Right lobe of liver (tissue), 6 donors: ENCODE results near the gene LHFPL2. TPM values are rescaled to one million over a fixed set of nuclear protein-coding genes. Genes with fewer than 3 reads are reported as not detected.

ENCODE experiments used
- ATAC-seq, 4 donors: fragments of 200-7000 bp; cut with Tn5 transposase; one replicate each; pipeline ENCODE4 v1.9.1; 2020; ENCODE audit warnings: mild to moderate bottlenecking in 4 of 4, moderate library complexity in 4 of 4
- DNase-seq, 3 donors: peaks; one replicate each; pipeline ENCODE4 v3.0.0-alpha.2; 2020
- H3K27ac ChIP-seq, 3 donors: fragments of 200-600 bp; one replicate each; pipeline ENCODE4 v1.8.0; 2022
- H3K27me3 ChIP-seq, 2 donors: fragments of 200-600 bp; one replicate each; pipeline ENCODE4 v1.8.0; 2022
- H3K36me3 ChIP-seq, 4 donors: fragments of 200-600 bp; sonication (generic) in 1 of 4; one replicate each; pipeline versions ENCODE4 v1.5.1 to v1.8.0; 2017 to 2022; ENCODE audit warnings: control low read depth in 1 of 4
- H3K4me1 ChIP-seq, 4 donors: fragments of 200-600 bp; sonication (generic) in 1 of 4; one replicate each; pipeline versions ENCODE4 v1.5.1 to v1.8.0; 2017 to 2022; ENCODE audit warnings: control low read depth in 1 of 4
- H3K4me3 ChIP-seq, 3 donors: fragments of 200-600 bp; one replicate each; pipeline ENCODE4 v1.8.0; 2022
- H3K9me3 ChIP-seq, 4 donors: fragments of 200-600 bp; sonication (generic) in 1 of 4; one replicate each; pipeline versions ENCODE4 v1.5.1 to v1.8.0; 2017 to 2022; ENCODE audit warnings: control low read depth in 1 of 4
- POLR2A ChIP-seq: fragments of 450-650 bp; IDR thresholded peaks from one replicate; pipeline ENCODE4 v1.6.1; 2017; ENCODE audit warnings: antibody characterized with exemption, mild to moderate bottlenecking
- WGBS: methylation state at CpG from one replicate; pipeline ENCODE4 v1.1.6; 2018; ENCODE audit warnings: low coverage, low lambda C conversion rate; ENCODE audit not compliant: insufficient coverage; ENCODE audit errors: missing lambda C conversion rate; 5-methylcytosine and 5-hydroxymethylcytosine counted together
- intact Hi-C, 2 donors: fragments of 100-400 bp; cut with DNase I; formaldehyde crosslinking; loops; one replicate each; pipeline versions ENCODE4 v1.11.2 to v1.14.1; 2022
- total RNA-seq, 6 experiments: library from RNA; depleted of rRNA in 2 of 6; stranded (reverse); fragments of >200 nt in 2 of 6; fragmentation: NEBNext Ultra II Directional in 3 of 6; extraction: Animal tissue kit (Norgen Biotek cat#: 25700) in 3 of 6; gene quantifications; one replicate each; pipeline versions ENCODE4 v1.1.0 to v1.2.4, GENCODE V29; 2016 to 2023
- TF ChIP-seq, protein P1 (sequence below), 4 donors: fragments of 200-600 bp in 3 of 4; fragments of 450-650 bp in 1 of 4; IDR thresholded peaks; one replicate each; pipeline versions ENCODE4 v1.5.1 to v1.8.0; 2016 to 2022; ENCODE audit warnings: antibody characterized with exemption in 4 of 4, mild to moderate bottlenecking in 2 of 4
- donor health status: DM: no; HTN: yes; CAD: no.
- donor health status: DM: no; HTN: no; CAD: no.
- donor health status: DM: no; HTN: no; CAD: no.
- donor health status: DM: no; HTN: yes; CAD: no.
- donor health status: DM: no; HTN: yes; CAD: no.

The LHFPL2 gene
- total RNA-seq, 6 experiments from 2014 or later, result 2.6 to 11.8 (median 4.3) TPM

DNA sequence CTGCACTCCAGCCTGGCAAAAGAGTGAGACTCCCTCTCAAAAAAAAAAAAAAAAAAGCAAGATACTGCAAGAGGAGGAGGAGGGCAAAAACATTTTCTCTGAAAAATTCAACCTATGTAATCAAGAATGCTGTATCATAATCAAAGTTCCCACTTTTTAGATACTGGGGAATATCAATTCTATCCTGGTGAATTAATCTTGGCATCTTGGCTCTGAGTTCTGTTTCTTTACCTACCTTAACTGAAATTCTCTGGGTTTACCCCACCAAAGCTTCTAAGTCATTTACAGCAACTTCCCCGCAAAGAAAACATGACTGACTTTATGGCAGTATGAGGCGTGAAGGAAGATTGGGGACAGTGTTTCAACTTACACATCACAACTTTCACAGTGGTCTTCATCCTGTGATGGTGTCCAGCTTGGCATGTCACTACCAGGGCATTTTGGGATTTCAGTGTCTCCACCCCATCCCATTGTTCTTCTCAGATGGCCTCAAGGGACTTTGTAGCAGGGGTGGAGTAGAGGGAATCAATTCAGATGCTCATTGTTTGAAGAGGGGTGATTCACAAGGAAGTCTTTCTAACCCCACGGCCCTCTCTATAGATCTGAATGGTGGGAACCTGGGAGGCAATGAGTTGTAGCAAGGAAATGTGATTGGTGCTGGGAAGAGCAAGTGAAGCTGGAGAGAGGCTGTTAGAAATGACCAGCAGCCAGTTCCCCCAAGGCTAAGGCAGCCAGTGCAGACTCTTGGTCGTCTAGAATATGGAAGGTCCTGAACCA lies 157.7 kb downstream of the LHFPL2 start:
- no peak for DNase-seq
- H3K36me3 ChIP-seq, result no peaks in the 10 kb centered on the region
- H3K4me3 ChIP-seq, result no peak overlapping the region
- no peak for ATAC-seq
- H3K9me3 ChIP-seq, result no peaks in the 10 kb centered on the region
- H3K27ac ChIP-seq, result no peak overlapping the region
- intact Hi-C loops, result no loop called here
- 86% methylated on average over 3 of the region's 4 CpGs for WGBS
- H3K27me3 ChIP-seq, result no peaks in the 10 kb centered on the region
- TF ChIP-seq, protein P1, sequence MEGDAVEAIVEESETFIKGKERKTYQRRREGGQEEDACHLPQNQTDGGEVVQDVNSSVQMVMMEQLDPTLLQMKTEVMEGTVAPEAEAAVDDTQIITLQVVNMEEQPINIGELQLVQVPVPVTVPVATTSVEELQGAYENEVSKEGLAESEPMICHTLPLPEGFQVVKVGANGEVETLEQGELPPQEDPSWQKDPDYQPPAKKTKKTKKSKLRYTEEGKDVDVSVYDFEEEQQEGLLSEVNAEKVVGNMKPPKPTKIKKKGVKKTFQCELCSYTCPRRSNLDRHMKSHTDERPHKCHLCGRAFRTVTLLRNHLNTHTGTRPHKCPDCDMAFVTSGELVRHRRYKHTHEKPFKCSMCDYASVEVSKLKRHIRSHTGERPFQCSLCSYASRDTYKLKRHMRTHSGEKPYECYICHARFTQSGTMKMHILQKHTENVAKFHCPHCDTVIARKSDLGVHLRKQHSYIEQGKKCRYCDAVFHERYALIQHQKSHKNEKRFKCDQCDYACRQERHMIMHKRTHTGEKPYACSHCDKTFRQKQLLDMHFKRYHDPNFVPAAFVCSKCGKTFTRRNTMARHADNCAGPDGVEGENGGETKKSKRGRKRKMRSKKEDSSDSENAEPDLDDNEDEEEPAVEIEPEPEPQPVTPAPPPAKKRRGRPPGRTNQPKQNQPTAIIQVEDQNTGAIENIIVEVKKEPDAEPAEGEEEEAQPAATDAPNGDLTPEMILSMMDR (IDR thresholded peaks at IDR 0.05), result no peak
- no peak for TF ChIP-seq POLR2A
- H3K4me1 ChIP-seq, result peaks cover 0 to 7% (median 0%) of the 10 kb centered on the region in 4 donors

DNA sequence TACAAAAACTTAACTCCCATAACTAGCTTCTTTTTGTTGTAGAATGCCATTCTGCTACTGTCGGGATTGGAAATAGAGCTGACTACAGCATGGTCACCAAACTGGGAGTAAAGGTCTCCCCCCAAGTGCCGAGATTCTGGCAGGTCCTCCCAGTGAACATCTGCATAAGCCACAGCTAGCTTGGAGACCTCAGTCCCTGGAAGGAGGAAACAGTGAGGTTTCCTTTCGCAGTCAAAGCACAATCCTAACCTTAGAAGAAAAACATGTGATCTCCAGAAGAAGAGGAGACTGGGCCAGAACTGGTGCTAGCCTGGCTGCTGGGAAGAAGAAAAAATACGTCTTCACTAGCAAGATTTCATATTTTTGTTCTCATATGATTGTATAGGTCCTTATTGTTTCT lies 160.7 kb downstream of the LHFPL2 start:
- DNase-seq, result no peak
- 73% methylated on average over 4 of the region's 4 CpGs for WGBS
- H3K9me3 ChIP-seq, result no peaks in the 10 kb centered on the region
- no peak for TF ChIP-seq POLR2A
- no peak for ATAC-seq
- H3K27ac ChIP-seq, result no peak overlapping the region
- H3K4me1 ChIP-seq, result peaks cover 0 to 7% (median 0%) of the 10 kb centered on the region in 4 donors
- H3K27me3 ChIP-seq, result no peaks in the 10 kb centered on the region
- intact Hi-C loops, result no loop called here
- no peak overlapping the region for H3K4me3 ChIP-seq
- H3K36me3 ChIP-seq, result no peaks in the 10 kb centered on the region

DNA sequence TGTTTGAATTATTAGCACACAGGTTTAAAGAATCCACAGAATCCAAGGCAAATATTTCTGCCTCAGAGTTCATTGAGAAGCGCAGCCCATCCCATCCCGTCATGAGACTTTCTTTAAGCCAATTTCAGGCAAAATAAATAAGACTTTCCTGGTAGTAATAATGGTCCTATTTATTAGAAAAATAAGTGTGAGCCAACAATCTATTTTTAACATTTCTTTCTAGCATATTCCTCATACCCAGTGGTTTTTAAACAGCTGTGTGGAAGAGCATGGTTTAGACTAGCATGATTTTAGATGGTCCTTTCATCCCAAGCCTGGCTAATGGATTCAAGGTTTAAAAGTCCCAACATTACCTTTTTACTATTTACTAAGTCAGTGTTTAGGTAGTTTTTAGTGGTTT lies 162.4 kb downstream of the LHFPL2 start:
- Histone ChIP-seq H3K4me3 (no peak overlapping the region), H3K9me3 (no peaks in the 10 kb centered on the region), H3K4me1 (peaks cover 0 to 7% (median 0%) of the 10 kb centered on the region in 4 donors), H3K36me3 (no peaks in the 10 kb centered on the region), H3K27me3 (no peaks in the 10 kb centered on the region), H3K27ac (no peak overlapping the region)
- no peak for ATAC-seq
- WGBS, result 86% methylated on average over 2 of the region's 2 CpGs
- DNase-seq, result no peak
- TF ChIP-seq POLR2A, result no peak
- intact Hi-C loops, result no loop called here

DNA sequence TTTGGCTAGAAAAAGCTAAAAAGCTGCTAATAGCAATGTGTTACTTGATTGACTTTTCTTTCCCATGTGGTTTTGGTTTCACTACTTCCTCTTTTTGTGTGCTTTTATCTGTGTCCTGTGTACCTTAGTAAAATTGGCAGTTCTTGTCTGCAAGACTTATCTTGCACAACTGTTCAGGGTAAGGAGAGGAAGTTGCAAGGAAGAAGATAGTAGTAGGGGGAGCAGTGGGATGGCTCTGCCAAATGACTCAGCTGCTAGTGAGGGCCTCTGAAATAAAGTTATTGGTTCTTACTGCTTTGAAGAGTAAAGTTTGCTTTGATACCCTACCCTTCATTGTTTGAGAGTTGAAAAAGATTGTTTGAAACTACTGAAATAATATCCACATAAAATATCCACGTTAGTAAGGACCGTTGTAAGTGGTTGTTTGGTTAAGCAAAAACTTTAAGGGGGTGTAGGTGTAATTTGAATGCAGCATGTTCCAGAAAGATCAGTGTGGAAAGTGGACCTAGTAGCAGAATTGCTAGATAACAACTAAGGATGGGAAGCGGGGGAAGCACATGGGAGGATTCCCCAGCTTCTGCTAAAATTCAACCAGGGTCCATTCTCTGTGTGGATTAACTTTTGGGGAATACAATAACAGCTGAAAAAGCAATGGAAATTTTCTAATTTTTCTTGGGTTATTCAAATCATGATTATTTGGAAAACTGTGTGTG lies 164.6 kb downstream of the LHFPL2 start:
- Histone ChIP-seq H3K36me3 (no peaks in the 10 kb centered on the region), H3K4me1 (peaks cover 0 to 7% (median 0%) of the 10 kb centered on the region in 4 donors), H3K4me3 (no peak overlapping the region), H3K27ac (no peak overlapping the region), H3K27me3 (no peaks in the 10 kb centered on the region), H3K9me3 (no peaks in the 10 kb centered on the region)
- no peak for TF ChIP-seq POLR2A
- TF ChIP-seq, protein P1 (IDR thresholded peaks at IDR 0.05), result no peak
- intact Hi-C loops, result no loop called here
- DNase-seq (no peak), ATAC-seq (peak; percentile 66 to 91 (median 84))
- WGBS, result 47% methylated on average over 3 of the region's 3 CpGs

DNA sequence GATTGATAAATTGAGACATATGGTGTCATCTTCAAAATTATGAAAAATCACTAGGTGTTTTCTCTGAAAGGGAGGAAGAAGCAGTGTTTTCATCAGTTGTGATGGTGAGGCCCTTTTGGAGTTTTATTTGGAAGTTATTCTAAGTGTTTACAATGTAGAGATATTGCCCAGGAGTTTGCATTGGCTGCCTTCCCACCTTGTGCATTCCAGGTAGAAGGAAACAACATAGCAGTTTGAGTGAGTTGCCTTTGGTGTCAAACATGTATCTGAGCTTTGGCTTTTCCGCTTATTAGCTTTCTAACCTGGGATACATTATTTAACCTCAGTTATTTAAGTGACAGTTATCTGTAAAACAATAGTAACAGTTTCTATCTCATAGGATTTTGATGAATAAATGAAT lies 165.6 kb downstream of the LHFPL2 start:
- intact Hi-C loops, result no loop called here
- TF ChIP-seq, protein P1 (IDR thresholded peaks at IDR 0.05), result no peak
- TF ChIP-seq POLR2A, result no peak
- DNase-seq (no peak), ATAC-seq (no peak)
- Histone ChIP-seq H3K36me3 (no peaks in the 10 kb centered on the region), H3K4me1 (peaks cover 0 to 6% (median 0%) of the 10 kb centered on the region in 4 donors), H3K4me3 (no peak overlapping the region), H3K27ac (no peak overlapping the region), H3K27me3 (no peaks in the 10 kb centered on the region), H3K9me3 (no peaks in the 10 kb centered on the region)
- WGBS, result 100% methylated on average over 1 of the region's 1 CpG
